ENCODE results near the gene NDUFA7.

DNA sequence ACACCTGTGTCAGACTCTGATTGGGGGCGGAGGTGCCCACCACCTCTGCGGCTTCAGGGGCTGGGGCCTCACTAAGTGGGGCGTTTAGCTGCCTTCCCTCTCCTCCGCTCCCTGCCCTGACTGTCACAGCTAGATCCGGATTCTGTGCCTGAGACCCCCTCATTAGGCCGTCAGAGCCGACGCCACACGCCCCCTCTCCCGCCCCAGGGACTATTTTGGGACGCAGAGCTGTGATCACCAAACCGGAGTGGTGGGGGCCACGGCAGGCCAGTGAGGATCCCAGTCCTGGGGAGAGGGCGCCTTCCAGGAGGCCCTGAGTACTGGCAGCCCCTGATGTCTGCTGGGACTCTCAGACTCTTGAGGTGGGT lies 21.1 kb upstream of the NDUFA7 start:
- TF ChIP-seq EP300 (conservative IDR thresholded peaks at IDR 0.05; ENCODE audit: poor library complexity, severe bottlenecking) = no peak
- TF ChIP-seq, protein P1, sequence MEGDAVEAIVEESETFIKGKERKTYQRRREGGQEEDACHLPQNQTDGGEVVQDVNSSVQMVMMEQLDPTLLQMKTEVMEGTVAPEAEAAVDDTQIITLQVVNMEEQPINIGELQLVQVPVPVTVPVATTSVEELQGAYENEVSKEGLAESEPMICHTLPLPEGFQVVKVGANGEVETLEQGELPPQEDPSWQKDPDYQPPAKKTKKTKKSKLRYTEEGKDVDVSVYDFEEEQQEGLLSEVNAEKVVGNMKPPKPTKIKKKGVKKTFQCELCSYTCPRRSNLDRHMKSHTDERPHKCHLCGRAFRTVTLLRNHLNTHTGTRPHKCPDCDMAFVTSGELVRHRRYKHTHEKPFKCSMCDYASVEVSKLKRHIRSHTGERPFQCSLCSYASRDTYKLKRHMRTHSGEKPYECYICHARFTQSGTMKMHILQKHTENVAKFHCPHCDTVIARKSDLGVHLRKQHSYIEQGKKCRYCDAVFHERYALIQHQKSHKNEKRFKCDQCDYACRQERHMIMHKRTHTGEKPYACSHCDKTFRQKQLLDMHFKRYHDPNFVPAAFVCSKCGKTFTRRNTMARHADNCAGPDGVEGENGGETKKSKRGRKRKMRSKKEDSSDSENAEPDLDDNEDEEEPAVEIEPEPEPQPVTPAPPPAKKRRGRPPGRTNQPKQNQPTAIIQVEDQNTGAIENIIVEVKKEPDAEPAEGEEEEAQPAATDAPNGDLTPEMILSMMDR (IDR thresholded peaks at IDR 0.05; ENCODE audit: poor library complexity, severe bottlenecking) = no peak
